Astrocyte (in vitro differentiated cells and primary cell): ENCODE data around the gene ZNF133. TPM values are rescaled to one million over a fixed set of nuclear protein-coding genes. Genes with fewer than 3 reads are reported as not detected.

ENCODE experiments used
- DNase-seq: peaks from one replicate; pipeline ENCODE4 v3.0.0-alpha.2; 2010; ENCODE audit warnings: low read depth
- FAIRE-seq: peaks from 2 replicates; lab custom pipeline; 2011; peaks lifted over from hg19 to GRCh38; lab: Jason Lieb, UNC
- H2AFZ ChIP-seq: 2 replicates; pipeline ENCODE4 v1.6.0; 2012; ENCODE audit warnings: low read depth, low read length, inconsistent platforms
- H3K27ac ChIP-seq: 2 replicates; pipeline ENCODE4 v1.5.1; 2011; ENCODE audit warnings: low read depth, low read length, inconsistent platforms
- H3K27me3 ChIP-seq: 2 replicates; pipeline ENCODE4 v1.6.0; 2011; ENCODE audit warnings: low read length, inconsistent platforms; ENCODE audit not compliant: insufficient read depth
- H3K36me3 ChIP-seq: 2 replicates; pipeline ENCODE4 v1.5.1; 2011; ENCODE audit warnings: low read length, inconsistent platforms; ENCODE audit not compliant: insufficient read depth
- H3K4me1 ChIP-seq: 2 replicates; pipeline ENCODE4 v1.5.1; 2011; ENCODE audit warnings: low read length, inconsistent platforms; ENCODE audit not compliant: insufficient read depth
- H3K4me2 ChIP-seq: 2 replicates; pipeline ENCODE4 v1.6.0; 2012; ENCODE audit warnings: low read length, inconsistent platforms
- H3K4me3 ChIP-seq: 2 replicates; pipeline ENCODE4 v1.5.1; 2011; ENCODE audit warnings: low read depth, mild to moderate bottlenecking, low read length, inconsistent platforms; ENCODE audit not compliant: insufficient read depth
- H3K79me2 ChIP-seq: 2 replicates; pipeline ENCODE4 v1.6.0; 2012; ENCODE audit warnings: mild to moderate bottlenecking, low read length, inconsistent platforms; ENCODE audit not compliant: insufficient read depth
- H3K9ac ChIP-seq: 2 replicates; pipeline ENCODE4 v1.6.0; 2012; ENCODE audit warnings: mild to moderate bottlenecking, low read length, inconsistent platforms
- H3K9me3 ChIP-seq: 2 replicates; pipeline ENCODE4 v1.5.1; 2012; ENCODE audit warnings: low read depth, mild to moderate bottlenecking, low read length, inconsistent platforms; ENCODE audit not compliant: insufficient read depth
- H4K20me1 ChIP-seq: 2 replicates; pipeline ENCODE4 v1.6.0; 2012; ENCODE audit warnings: low read length, inconsistent platforms; ENCODE audit not compliant: insufficient read depth
- H3K27ac Mint-ChIP-seq: one replicate; pipeline ENCODE4 v1.8.0; 2021; ENCODE audit warnings: mild to moderate bottlenecking, mixed read lengths; ENCODE audit not compliant: unreplicated experiment
- H3K27me3 Mint-ChIP-seq: one replicate; pipeline ENCODE4 v1.8.0; 2021; ENCODE audit warnings: low read depth, mixed read lengths; ENCODE audit not compliant: unreplicated experiment
- H3K36me3 Mint-ChIP-seq: one replicate; pipeline ENCODE4 v1.8.0; 2021; ENCODE audit warnings: low read depth, mixed read lengths; ENCODE audit not compliant: unreplicated experiment
- H3K4me1 Mint-ChIP-seq: one replicate; pipeline ENCODE4 v1.8.0; 2021; ENCODE audit warnings: low read depth, mixed read lengths; ENCODE audit not compliant: unreplicated experiment
- H3K4me3 Mint-ChIP-seq: one replicate; pipeline ENCODE4 v1.8.0; 2021; ENCODE audit warnings: mild to moderate bottlenecking, moderate library complexity, mixed read lengths; ENCODE audit not compliant: unreplicated experiment
- H3K9me3 Mint-ChIP-seq: one replicate; pipeline ENCODE4 v1.8.0; 2021; ENCODE audit warnings: mild to moderate bottlenecking, mixed read lengths; ENCODE audit not compliant: unreplicated experiment
- EZH2 ChIP-seq: IDR thresholded peaks from 2 replicates; pipeline ENCODE4 v1.6.1; 2012; ENCODE audit warnings: mild to moderate bottlenecking, low read length, inconsistent platforms; ENCODE audit not compliant: insufficient read depth
- total RNA-seq: library from RNA; stranded (reverse); gene quantifications from 2 replicates; pipeline ENCODE4 v1.2.1, GENCODE V29; 2021
- TF ChIP-seq, protein P1 (sequence below): IDR thresholded peaks from 2 replicates; pipeline ENCODE4 v1.5.1; 2011; ENCODE audit warnings: low read depth, mild to moderate bottlenecking, inconsistent platforms, low read length, moderate library complexity; ENCODE audit not compliant: insufficient read depth

Gene ZNF133
- total RNA-seq, 1 donor from 2014 or later: 12.5 TPM

DNA sequence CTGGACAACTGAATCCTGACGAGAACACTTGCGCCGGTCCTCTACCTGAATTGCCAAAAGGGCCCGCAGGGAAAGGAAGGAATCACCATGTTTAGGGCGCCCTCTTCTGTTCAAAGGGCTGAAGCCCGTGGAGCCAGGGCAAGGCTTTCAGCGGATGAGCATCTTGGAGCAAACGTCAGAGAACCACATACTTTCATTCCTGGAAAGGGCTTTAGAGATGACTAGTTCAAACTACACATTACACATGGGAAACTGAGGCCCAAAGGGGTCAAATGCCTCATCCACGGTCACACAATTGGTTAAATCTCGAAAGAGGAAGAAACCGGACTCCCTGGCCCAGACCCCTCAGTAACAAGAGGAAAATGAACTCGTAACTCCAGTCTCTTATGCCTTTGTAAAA is 11.5 kb upstream of the ZNF133 start:
- H3K9ac ChIP-seq: no peak overlapping the region
- H3K27me3 ChIP-seq: peaks cover 8% of the 10 kb centered on the region
- peak; percentile 64 for FAIRE-seq
- H3K79me2 ChIP-seq: no peaks in the 10 kb centered on the region
- H4K20me1 ChIP-seq: no peaks in the 10 kb centered on the region
- no peaks in the 10 kb centered on the region for H3K36me3 Mint-ChIP-seq
- H3K4me1 ChIP-seq: no peaks in the 10 kb centered on the region
- H3K9me3 Mint-ChIP-seq: peaks cover 3% of the 10 kb centered on the region
- H3K27ac Mint-ChIP-seq: no peak overlapping the region
- H3K4me1 Mint-ChIP-seq: no peaks in the 10 kb centered on the region
- H3K27me3 Mint-ChIP-seq: peaks cover 22% of the 10 kb centered on the region
- H3K4me3 Mint-ChIP-seq: no peak overlapping the region
- H3K9me3 ChIP-seq: no peaks in the 10 kb centered on the region
- H2AFZ ChIP-seq: peak overlapping the region; percentile 71
- no peaks in the 10 kb centered on the region for H3K36me3 ChIP-seq
- peak; percentile 42 for DNase-seq
- no peak overlapping the region for H3K4me3 ChIP-seq
- peak overlapping the region; percentile 58 for H3K4me2 ChIP-seq
- H3K27ac ChIP-seq: no peak overlapping the region
- TF ChIP-seq EZH2: no peak
- TF ChIP-seq, protein P1, sequence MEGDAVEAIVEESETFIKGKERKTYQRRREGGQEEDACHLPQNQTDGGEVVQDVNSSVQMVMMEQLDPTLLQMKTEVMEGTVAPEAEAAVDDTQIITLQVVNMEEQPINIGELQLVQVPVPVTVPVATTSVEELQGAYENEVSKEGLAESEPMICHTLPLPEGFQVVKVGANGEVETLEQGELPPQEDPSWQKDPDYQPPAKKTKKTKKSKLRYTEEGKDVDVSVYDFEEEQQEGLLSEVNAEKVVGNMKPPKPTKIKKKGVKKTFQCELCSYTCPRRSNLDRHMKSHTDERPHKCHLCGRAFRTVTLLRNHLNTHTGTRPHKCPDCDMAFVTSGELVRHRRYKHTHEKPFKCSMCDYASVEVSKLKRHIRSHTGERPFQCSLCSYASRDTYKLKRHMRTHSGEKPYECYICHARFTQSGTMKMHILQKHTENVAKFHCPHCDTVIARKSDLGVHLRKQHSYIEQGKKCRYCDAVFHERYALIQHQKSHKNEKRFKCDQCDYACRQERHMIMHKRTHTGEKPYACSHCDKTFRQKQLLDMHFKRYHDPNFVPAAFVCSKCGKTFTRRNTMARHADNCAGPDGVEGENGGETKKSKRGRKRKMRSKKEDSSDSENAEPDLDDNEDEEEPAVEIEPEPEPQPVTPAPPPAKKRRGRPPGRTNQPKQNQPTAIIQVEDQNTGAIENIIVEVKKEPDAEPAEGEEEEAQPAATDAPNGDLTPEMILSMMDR: peak; percentile 83

DNA sequence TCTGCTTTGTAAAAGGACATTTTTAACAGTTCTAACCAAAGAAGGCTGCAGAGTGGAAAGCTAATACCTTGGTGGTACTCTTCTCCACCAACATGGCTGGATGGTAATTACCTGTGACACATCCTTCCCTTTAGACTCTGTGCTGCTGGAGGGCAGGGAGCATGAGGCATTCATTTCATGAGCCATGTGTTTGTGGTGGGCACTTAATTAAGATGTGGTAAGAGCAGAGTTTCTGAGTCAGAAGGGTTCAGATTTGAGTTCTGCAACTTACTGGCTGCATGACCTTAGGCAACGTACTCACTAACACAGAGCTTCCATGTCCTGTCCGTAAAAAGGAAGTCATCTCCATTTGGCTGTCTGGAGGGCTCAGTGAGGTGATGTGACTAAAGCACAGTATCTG is 9.1 kb upstream of the ZNF133 start:
- Mint-ChIP-seq H3K27ac (no peak overlapping the region), H3K4me3 (no peak overlapping the region), H3K36me3 (no peaks in the 10 kb centered on the region), H3K27me3 (peaks cover 23% of the 10 kb centered on the region), H3K4me1 (no peaks in the 10 kb centered on the region), H3K9me3 (peaks cover 2% of the 10 kb centered on the region)
- Histone ChIP-seq H3K79me2 (no peaks in the 10 kb centered on the region), H3K4me1 (no peaks in the 10 kb centered on the region), H3K4me2 (no peak overlapping the region), H3K4me3 (no peak overlapping the region), H3K36me3 (no peaks in the 10 kb centered on the region), H2AFZ (no peak overlapping the region), H3K9me3 (peaks cover 2% of the 10 kb centered on the region), H3K9ac (no peak overlapping the region), H3K27me3 (peaks cover 12% of the 10 kb centered on the region), H3K27ac (no peak overlapping the region), H4K20me1 (no peaks in the 10 kb centered on the region)
- TF ChIP-seq EZH2: no peak
- TF ChIP-seq, protein P1: no peak
- DNase-seq: no peak
- no peak for FAIRE-seq

DNA sequence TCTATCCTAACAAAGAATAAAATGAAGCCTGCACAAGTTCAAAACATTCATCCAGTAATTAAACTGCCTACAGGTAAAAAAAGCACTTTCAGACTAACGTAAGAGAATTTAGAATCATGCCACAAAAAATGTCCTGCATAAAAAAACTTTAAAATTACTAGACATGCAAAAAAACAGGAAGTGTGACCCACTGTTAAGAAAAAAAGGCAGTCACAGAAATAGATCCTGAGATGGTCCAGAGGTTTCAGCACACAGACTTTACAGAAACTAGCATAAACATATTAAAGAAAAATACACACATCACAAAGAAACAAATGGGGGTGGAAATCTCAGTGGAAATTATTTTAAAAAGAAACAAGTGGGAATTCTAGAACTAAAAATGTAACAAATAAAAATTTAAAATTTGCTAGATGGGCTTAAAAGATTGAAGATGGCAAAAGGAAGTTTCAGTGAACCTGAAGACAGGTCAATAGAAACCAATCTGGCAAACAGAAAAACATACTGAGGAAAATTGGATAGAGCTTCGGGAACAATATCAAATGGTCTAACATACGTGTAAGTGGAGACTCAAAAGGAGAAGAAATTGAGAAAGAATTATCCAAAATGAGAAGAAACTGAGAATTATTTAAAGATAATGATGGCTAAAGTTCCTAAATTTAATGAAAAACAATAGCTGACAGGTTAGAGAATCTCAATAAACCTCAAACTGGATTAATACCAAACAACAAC is 3.4 kb upstream of the ZNF133 start:
- H3K4me3 Mint-ChIP-seq: no peak overlapping the region
- peaks cover 17% of the 10 kb centered on the region for H3K9me3 Mint-ChIP-seq
- H3K27ac Mint-ChIP-seq: no peak overlapping the region
- no peak for FAIRE-seq
- TF ChIP-seq, protein P1: no peak
- TF ChIP-seq EZH2: no peak
- H3K36me3 Mint-ChIP-seq: no peaks in the 10 kb centered on the region
- no peak overlapping the region for H3K27ac ChIP-seq
- peaks cover 5% of the 10 kb centered on the region for H3K27me3 ChIP-seq
- DNase-seq: no peak
- no peak overlapping the region for H3K4me2 ChIP-seq
- H3K27me3 Mint-ChIP-seq: peaks cover 18% of the 10 kb centered on the region
- H3K4me1 ChIP-seq: peaks cover 12% of the 10 kb centered on the region
- H3K36me3 ChIP-seq: no peaks in the 10 kb centered on the region
- H2AFZ ChIP-seq: no peak overlapping the region
- H3K9ac ChIP-seq: no peak overlapping the region
- H3K4me3 ChIP-seq: no peak overlapping the region
- H3K9me3 ChIP-seq: peaks cover 7% of the 10 kb centered on the region
- peaks cover 5% of the 10 kb centered on the region for H3K4me1 Mint-ChIP-seq
- H3K79me2 ChIP-seq: peaks cover 16% of the 10 kb centered on the region
- no peaks in the 10 kb centered on the region for H4K20me1 ChIP-seq
